Gastroesophageal sphincter (tissue), 2 donors: ENCODE data around the gene CTNNA1.

Experiments
- POLR2A ChIP-seq, 2 donors: fragments of 450-650 bp; IDR thresholded peaks; one replicate each; pipeline ENCODE4 v1.6.1; 2017; ENCODE audit warnings: antibody characterized with exemption in 2 of 2, mild to moderate bottlenecking in 2 of 2, moderate library complexity in 1 of 2
- POLR2AphosphoS5 ChIP-seq: sonication (generic); formaldehyde crosslinking; IDR thresholded peaks from one replicate; pipeline ENCODE4 v1.6.1; 2017; ENCODE audit warnings: antibody characterized with exemption

- no peak for TF ChIP-seq POLR2A (IDR thresholded peaks at IDR 0.05)
- no peak for TF ChIP-seq POLR2AphosphoS5
Measured at GRCh38 chr5:138752341-138752950, 779 bp upstream of the CTNNA1 start.
